Stimulated activated naive CD8-positive, alpha-beta T cell treated with anti-CD3 and anti-CD28 coated beads, Interleukin-15, Interleukin-2, amounts not matched to agents 100 ng/mL and 50 ng/mL, for 24 hours (primary cell): ENCODE measurements around the gene XXYLT1.
"Not testable (repeated sequence)": the region's sequence is repeated elsewhere in the genome, so short reads cannot be mapped to it uniquely, and the experiment has no call there.

ENCODE experiments used
- H3K27ac Mint-ChIP-seq: one replicate; pipeline ENCODE4 v1.8.0; 2021; ENCODE audit warnings: mild to moderate bottlenecking, mixed read lengths
- H3K27me3 Mint-ChIP-seq: one replicate; pipeline ENCODE4 v1.8.0; 2021; ENCODE audit warnings: mixed read lengths
- H3K36me3 Mint-ChIP-seq: one replicate; pipeline ENCODE4 v1.8.0; 2021; ENCODE audit warnings: low read depth, mixed read lengths
- H3K4me1 Mint-ChIP-seq: one replicate; pipeline ENCODE4 v1.8.0; 2021; ENCODE audit warnings: low read depth, mixed read lengths
- H3K4me3 Mint-ChIP-seq: one replicate; pipeline ENCODE4 v1.8.0; 2021; ENCODE audit warnings: mild to moderate bottlenecking, mixed read lengths
- H3K9me3 Mint-ChIP-seq: one replicate; pipeline ENCODE4 v1.8.0; 2021; ENCODE audit warnings: mixed read lengths

XXYLT1 gene

GRCh38 chr3:195043607-195044339, 227.2 kb downstream of the XXYLT1 start:
- Mint-ChIP-seq H3K9me3 (no peaks in the 10 kb centered on the region), H3K27me3 (no peaks in the 10 kb centered on the region), H3K4me3 (no peak overlapping the region), H3K4me1 (no peaks in the 10 kb centered on the region), H3K27ac (no peak overlapping the region), H3K36me3 (no peaks in the 10 kb centered on the region)

DNA sequence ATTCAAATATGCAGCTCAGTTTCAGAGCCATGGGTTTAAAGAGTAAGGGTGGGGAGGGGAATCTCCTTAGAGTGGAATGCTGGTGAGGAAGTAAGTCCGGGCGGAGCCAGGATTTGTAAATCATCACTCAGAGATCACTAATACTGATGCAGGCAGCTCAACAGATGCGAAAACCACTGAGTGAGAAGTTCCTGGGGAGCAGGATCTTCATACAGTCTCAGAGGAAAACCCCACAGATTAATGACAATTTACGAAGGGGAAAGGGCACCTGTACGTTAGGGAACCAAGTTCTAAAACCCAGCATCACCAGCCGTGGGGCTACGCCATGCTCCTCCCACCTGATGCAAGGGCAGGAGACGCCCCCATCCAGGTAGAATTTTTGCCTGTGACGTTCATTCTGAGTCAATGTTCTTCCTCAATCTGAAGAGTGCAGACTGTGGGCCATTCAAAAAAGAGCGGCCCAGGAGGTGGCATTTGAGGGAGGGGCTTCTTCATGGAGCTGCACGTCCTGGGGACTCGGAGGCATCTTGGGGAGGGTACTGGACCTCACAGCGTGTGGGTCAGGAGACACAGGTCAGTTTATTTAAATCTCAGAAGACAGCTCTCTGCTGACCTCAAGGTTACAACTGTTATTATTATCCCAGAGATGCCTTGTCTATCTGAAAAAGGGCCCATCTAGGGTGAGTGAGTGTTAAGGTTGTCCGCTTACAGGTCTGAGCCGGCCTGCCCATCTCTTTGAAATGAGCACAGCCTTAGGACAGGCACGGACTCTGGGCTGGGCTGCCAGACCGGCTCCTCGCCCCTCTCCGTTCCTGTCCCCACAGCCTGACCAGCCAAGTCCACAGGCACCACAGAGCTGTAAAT, 228.0 kb downstream of the XXYLT1 start:
- Mint-ChIP-seq H3K4me1 (no peaks in the 10 kb centered on the region), H3K36me3 (no peaks in the 10 kb centered on the region), H3K27me3 (no peaks in the 10 kb centered on the region), H3K4me3 (no peak overlapping the region), H3K27ac (no peak overlapping the region), H3K9me3 (no peaks in the 10 kb centered on the region)

- Mint-ChIP-seq H3K4me3 (no peak overlapping the region), H3K4me1 (no peaks in the 10 kb centered on the region), H3K27ac (no peak overlapping the region), H3K27me3 (no peaks in the 10 kb centered on the region), H3K9me3 (no peaks in the 10 kb centered on the region), H3K36me3 (no peaks in the 10 kb centered on the region)
Observed at GRCh38 chr3:195041871-195042742, 228.9 kb downstream of the XXYLT1 start.

DNA sequence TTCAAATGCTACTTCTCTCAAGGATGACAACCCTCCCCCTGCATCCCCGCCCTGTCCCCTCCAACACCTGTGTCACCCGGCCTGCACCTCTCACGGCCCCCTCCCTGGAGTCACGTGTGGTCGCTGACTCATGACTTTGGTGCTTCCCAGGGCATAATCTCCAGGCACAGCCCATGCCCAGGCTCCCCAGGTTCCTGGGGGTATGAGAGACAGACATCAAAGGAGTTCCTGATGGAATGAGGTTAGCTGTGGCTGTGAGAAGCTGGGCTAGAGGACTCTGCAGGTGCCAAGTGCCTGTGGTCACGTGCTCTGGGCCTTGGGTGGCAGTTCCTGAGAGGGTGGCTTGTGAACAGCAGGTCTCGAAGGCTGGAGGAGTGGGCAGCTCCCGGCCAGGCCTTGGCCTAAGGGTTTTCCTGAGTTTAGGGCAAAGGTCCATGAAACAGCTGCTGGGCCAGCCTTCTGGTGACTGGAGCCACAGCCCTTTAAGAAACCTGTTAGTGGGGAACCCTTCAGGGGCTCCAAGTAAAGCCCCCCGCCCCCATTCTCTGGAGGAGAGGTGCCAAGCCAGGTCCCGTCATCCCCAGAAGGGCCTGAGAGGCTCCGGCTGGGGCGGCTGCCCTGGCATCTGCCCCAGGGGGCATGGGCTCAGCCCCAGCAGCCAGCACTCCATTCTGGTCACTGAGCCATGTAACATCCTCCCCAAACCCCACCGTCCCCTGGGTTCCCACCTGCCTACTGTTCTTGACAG, 230.0 kb downstream of the XXYLT1 start:
- Mint-ChIP-seq H3K4me3 (no peak overlapping the region), H3K27me3 (no peaks in the 10 kb centered on the region), H3K27ac (no peak overlapping the region), H3K36me3 (no peaks in the 10 kb centered on the region), H3K4me1 (no peaks in the 10 kb centered on the region), H3K9me3 (no peaks in the 10 kb centered on the region)

DNA sequence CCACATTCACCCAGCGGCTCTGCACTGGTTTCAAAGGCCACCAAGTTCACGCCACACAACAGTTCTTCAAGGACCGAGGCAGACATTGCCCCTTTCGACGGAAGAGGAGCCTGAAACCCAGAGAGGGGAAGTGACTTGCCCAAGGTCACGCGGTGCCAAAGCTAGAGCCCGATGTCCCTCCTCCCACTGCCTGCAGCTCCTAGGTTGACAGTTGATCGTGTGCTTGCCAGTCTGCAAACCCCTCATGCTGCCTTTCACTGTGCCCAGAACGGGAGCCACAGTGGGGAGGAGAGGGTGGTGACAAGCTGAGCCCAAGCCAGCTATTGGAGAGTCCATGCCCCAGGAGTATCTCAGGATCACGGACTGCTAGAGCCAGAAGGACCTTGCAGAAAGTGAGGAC, 230.9 kb downstream of the XXYLT1 start:
- no peaks in the 10 kb centered on the region for H3K36me3 Mint-ChIP-seq
- H3K9me3 Mint-ChIP-seq: no peaks in the 10 kb centered on the region
- H3K27me3 Mint-ChIP-seq: no peaks in the 10 kb centered on the region
- no peaks in the 10 kb centered on the region for H3K4me1 Mint-ChIP-seq
- H3K4me3 Mint-ChIP-seq: no peak overlapping the region
- no peak overlapping the region for H3K27ac Mint-ChIP-seq

- Mint-ChIP-seq H3K4me3 (no peak overlapping the region), H3K4me1 (no peaks in the 10 kb centered on the region), H3K9me3 (no peaks in the 10 kb centered on the region), H3K27ac (no peak overlapping the region), H3K27me3 (no peaks in the 10 kb centered on the region), H3K36me3 (no peaks in the 10 kb centered on the region)
Observed at GRCh38 chr3:195039180-195039843, 231.6 kb downstream of the XXYLT1 start.

- Mint-ChIP-seq H3K27me3 (no peaks in the 10 kb centered on the region), H3K4me1 (no peaks in the 10 kb centered on the region), H3K9me3 (no peaks in the 10 kb centered on the region), H3K36me3 (no peaks in the 10 kb centered on the region), H3K4me3 (no peak overlapping the region), H3K27ac (no peak overlapping the region)
Observed at GRCh38 chr3:195038161-195038560, 232.8 kb downstream of the XXYLT1 start.

GRCh38 chr3:195037586-195037985, 233.4 kb downstream of the XXYLT1 start:
- not testable (repeated sequence) for H3K9me3 Mint-ChIP-seq, H3K4me3 Mint-ChIP-seq, H3K27me3 Mint-ChIP-seq, H3K36me3 Mint-ChIP-seq, H3K27ac Mint-ChIP-seq, H3K4me1 Mint-ChIP-seq

DNA sequence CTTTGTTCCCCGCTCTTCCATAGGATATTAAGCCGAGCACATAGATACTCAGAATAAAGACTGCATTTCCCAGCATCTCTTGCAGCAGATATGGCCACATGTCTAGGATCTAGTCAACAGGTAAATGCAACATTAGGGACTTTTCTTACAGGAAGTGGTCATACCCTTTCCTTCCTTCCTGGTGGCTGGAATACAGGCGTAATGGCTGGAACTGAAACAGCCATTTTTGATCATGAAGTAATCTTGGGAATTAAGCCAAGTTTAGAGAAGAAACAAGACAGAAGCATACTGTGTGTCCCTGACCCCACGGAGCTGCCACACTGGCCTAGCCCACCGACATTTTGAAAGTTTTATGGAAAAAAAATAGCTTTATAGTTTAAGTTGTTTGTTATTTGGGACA, 234.0 kb downstream of the XXYLT1 start:
- no peaks in the 10 kb centered on the region for H3K9me3 Mint-ChIP-seq
- no peaks in the 10 kb centered on the region for H3K36me3 Mint-ChIP-seq

DNA sequence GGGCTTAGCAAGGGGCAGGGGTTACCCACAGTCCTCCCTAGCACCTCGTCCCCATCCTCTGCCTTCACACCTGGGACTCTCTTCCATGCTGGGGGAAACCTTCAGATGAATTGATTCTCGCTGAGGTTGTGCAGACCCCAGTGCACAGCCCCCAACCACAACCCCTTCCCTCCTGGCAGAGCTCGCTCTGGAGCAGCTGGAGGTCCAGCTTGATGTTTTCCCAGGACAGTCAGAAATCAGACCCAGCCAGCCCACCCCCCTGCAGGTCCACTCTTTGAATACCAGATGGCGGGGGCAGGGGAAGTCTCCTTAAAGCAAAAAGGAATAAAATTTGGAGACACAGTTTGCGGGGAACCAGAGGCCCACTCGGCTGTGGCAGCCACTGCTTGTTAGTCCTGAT, 234.4 kb downstream of the XXYLT1 start:
- Mint-ChIP-seq H3K36me3 (no peaks in the 10 kb centered on the region), H3K27ac (no peak overlapping the region), H3K9me3 (no peaks in the 10 kb centered on the region), H3K4me1 (no peaks in the 10 kb centered on the region), H3K4me3 (no peak overlapping the region), H3K27me3 (no peaks in the 10 kb centered on the region)

More for the DNA sequence above, 234.0 kb downstream of the XXYLT1 start:
- no peaks in the 10 kb centered on the region for H3K4me1 Mint-ChIP-seq
- H3K27me3 Mint-ChIP-seq: no peaks in the 10 kb centered on the region
- H3K4me3 Mint-ChIP-seq: no peak overlapping the region
- H3K27ac Mint-ChIP-seq: no peak overlapping the region

DNA sequence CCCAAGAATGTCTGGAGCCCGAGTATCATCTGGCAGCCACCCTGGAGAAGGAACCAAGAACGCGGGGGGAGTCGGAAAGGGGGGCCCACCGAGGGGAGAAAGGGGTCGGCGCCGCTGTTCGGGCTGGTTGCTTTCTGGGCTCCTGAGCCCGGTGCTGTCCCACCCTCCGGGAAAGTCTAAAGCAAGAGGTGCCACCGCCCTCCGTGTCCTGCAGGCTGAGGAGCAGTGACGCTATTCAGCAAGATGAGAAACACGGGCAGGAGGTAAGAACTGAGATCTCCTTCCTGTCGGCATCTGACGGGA, 234.8 kb downstream of the XXYLT1 start:
- Mint-ChIP-seq H3K4me3 (no peak overlapping the region), H3K36me3 (no peaks in the 10 kb centered on the region), H3K27me3 (no peaks in the 10 kb centered on the region), H3K27ac (no peak overlapping the region), H3K4me1 (no peaks in the 10 kb centered on the region), H3K9me3 (no peaks in the 10 kb centered on the region)

GRCh38 chr3:195035345-195036202, 235.4 kb downstream of the XXYLT1 start:
- Mint-ChIP-seq H3K27me3 (no peaks in the 10 kb centered on the region), H3K4me3 (no peak overlapping the region), H3K36me3 (no peaks in the 10 kb centered on the region), H3K9me3 (no peaks in the 10 kb centered on the region), H3K4me1 (no peaks in the 10 kb centered on the region), H3K27ac (no peak overlapping the region)

DNA sequence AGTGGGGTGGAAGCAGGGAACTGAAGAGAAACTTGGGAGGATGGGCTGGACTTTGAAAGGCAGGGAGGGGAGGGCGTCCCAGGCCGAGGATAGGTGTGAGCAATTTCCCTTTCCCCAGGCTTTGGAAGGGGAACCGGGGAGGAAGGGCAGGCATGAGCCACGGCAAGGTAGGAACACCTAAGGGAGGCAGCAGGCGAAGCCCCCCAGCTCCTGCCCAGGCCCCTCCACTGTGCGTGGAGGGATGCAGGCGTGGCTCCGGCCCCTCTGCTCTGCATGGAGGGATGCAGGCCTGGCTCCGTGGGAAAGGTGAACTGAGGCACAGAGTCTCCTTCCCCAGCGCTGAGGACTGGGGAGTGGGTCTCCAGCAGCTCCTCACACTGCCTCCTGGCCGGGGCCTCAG, 236.4 kb downstream of the XXYLT1 start:
- no peaks in the 10 kb centered on the region for H3K27me3 Mint-ChIP-seq
- H3K9me3 Mint-ChIP-seq: no peaks in the 10 kb centered on the region
- no peak overlapping the region for H3K27ac Mint-ChIP-seq

More for the DNA sequence above, 236.4 kb downstream of the XXYLT1 start:
- Mint-ChIP-seq H3K4me1 (no peaks in the 10 kb centered on the region), H3K36me3 (no peaks in the 10 kb centered on the region), H3K4me3 (no peak overlapping the region)
